ENCODE results near the gene MPV17.
"Not testable (repeated sequence)": the region's sequence is repeated elsewhere in the genome, so short reads cannot be mapped to it uniquely, and the experiment has no call there.

The MPV17 gene

DNA sequence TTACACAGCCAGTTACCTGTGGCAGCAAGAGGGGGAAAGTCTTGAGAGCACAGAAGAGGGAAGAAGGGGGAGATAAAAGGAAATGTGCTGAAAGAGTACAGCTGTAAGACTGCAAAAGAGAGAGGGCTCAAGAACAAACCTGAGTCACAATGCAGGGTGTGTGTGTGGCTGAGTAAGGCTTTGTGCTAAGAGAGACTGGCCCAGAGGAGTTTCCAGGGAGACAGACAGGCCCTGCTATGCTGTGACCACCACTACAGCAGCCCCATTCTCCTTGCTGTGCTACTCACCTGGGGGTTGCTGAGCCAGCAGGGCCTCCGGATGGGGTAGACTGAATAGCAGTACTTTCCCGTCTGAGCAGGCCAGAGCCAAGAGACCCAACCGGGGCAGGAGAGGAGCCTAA, 12.4 kb upstream of the MPV17 start:
- no peak for DNase-seq

DNA sequence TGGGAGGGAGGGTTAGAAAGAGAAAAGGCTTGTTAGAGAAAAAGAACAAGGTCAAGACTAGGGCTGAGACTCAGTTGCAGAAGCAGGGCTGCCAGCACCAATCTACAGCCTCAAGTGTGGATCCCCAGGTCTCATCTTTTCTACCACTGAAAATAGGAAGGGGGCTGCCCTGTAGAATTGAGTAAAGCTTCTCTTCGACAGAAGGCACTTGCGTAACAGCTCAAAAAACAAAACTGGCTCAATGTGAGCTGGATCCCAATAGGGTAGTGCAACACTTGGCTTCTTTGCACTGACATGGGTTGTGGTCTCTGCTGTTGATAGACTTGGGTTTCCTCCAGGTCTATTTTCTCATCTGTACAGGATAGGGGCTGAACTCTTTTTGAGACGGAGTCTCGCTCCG, 1.8 kb upstream of the MPV17 start:
- in situ Hi-C loops (cut with HindIII; ENCODE audit: low pct_ligation_motif_present, low pct_unique_long_range_greater_than_20kb, low sequenced_read_pairs): no loop called here
- no peak for DNase-seq

More for the DNA sequence above, 12.4 kb upstream of the MPV17 start:
- in situ Hi-C loops (cut with HindIII; ENCODE audit: low pct_ligation_motif_present, low pct_unique_long_range_greater_than_20kb, low sequenced_read_pairs): no loop called here

DNA sequence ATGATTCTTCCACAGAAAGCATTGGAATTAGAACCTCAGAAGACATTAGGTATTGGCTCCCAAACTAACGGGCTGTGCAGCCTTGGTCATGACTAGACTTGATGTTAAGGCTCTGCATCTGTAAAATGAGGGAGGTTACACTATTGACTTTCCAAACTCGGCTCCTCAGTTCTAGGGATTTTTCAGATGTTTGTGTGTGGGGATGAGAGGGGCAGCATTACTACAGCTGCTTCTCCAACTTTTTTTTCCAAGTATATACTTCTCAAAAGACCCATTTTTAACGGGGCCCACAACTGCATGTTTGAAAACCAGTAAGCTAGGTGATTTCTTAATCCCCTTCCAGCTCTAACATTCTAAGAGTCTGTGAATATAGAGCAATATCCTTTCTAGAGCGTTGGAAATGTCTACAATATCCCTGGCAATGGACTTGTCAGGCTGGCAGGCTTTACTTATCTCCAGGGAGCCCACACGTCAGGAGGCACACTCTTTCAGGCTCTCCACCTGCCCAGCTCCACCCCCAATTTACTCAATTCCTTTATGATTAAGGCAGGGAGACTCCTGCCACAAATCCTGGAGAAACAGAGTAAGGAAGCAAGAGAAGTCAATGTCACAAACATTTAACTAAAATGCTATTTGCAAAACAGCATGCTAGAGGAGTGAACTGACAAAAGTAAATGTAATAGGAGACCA, 844 bp upstream of the MPV17 start:
- in situ Hi-C loops (cut with HindIII; ENCODE audit: low pct_ligation_motif_present, low pct_unique_long_range_greater_than_20kb, low sequenced_read_pairs): no loop called here
- DNase-seq: no peak

DNA sequence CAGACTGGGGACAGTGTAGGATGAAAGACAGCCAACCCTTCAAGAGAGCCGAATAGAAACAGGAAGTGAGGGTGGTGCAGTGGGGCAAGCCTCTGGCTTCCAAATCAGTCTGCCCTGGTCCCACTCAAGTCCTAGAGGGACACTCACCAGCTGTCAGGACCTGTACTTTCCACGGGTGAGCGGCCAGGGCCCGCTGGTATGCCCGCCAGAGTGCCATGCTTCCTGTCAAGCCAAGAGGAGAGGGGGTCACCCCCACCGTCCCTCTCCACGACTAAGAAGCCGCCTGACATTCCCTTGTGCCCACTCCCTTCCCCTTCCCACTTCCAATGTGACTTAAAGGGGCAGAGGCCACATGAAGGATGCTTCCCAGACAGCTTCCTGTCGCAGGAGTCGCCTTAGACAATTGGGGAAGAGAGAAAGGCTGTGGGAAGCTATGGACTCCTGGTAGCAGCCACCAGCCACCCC, 564 bp downstream of the MPV17 start:
- DNase-seq: peak; percentile 39
- in situ Hi-C loops (cut with HindIII; ENCODE audit: low pct_ligation_motif_present, low pct_unique_long_range_greater_than_20kb, low sequenced_read_pairs): no loop called here

DNA sequence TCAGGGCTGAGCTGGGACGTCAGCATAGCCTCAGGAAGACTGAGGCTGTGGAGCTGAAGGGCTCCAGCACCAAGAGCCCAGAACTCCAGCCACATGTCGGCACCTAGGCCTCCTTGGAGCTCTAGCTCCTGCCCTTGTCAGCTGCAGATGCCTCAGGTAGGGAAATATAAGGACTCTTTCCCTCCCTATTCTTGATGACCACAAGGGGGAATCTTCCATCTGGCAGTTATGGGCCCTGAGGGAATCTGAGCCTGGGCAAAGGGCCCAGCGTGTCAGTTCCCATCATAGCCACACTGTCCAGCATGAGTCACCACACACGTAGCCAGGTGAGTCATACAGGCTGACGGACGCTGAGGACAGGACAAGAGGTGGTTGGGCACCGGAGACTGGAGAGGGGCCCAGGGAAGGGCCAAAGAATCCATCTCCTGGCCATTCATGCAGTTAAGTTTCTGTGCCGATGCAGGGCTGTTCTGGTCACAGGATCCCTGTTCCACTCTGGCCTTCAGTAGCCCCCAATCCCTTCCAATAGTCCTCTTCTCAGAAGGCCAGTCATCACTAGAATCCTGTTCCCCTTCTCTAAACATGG, 1.8 kb downstream of the MPV17 start:
- in situ Hi-C loops (cut with HindIII; ENCODE audit: low pct_ligation_motif_present, low pct_unique_long_range_greater_than_20kb, low sequenced_read_pairs): no loop called here

DNA sequence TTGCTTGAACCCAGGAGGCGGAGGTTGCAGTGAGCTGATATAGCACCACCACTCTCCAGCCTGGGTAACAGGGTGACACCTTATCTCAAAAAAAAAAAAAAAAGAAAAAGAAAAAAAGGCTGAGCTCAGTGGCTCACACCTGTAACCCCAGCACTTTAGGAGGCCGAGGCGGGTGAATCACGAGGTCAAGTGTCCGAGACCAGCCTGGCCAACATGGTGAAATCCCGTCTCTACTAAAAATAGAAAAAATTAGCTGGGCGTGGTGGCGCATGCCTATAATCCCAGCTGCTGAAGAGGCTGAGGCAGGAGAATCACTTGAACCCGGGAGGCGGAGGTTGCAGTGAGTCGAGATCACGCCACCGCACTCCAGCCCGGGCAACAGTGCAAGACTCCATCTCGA, 3.1 kb downstream of the MPV17 start:
- in situ Hi-C loops (cut with HindIII; ENCODE audit: low pct_ligation_motif_present, low pct_unique_long_range_greater_than_20kb, low sequenced_read_pairs); DNase-seq: not testable (repeated sequence)

More for the DNA sequence above, 1.8 kb downstream of the MPV17 start:
- peak; percentile 99 for DNase-seq

DNA sequence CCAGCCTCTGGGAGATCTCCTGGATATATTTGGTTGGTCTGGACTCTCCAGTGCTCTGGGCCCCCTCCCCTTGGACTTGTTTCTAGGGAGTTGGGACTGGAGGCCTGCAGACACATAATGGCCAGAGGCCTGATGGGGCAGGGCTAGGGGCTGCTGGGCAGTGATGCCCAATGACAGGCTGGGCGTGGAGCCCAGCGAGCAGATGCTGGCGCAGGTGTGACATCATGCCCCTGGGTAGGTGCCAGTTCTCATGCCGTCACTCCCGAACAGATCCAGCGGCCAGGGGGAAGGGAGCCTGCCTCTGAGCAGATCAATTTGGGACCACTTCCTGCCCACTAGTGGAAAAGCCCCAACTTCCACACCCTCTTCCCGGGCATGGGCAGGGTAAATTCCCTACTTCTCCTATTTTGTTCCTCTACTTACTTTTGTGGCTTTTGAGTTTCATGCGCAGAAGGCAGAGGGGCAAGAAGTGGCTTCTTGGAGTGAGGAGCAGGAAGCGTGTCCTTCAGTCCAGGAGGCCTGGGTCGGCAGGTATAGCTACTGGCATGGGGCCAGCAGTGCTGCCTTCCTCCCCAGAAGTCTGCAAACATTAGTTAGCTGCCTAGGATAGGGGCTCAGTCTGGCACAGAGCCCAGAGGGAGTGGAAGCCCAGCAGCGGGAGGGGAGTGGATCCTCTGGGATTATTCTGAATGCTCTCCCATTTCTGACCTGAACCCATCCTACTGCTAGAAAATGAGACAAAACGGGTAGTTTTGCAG, 6.1 kb downstream of the MPV17 start:
- in situ Hi-C loops (cut with HindIII; ENCODE audit: low pct_ligation_motif_present, low pct_unique_long_range_greater_than_20kb, low sequenced_read_pairs): no loop called here
- DNase-seq: no peak

DNA sequence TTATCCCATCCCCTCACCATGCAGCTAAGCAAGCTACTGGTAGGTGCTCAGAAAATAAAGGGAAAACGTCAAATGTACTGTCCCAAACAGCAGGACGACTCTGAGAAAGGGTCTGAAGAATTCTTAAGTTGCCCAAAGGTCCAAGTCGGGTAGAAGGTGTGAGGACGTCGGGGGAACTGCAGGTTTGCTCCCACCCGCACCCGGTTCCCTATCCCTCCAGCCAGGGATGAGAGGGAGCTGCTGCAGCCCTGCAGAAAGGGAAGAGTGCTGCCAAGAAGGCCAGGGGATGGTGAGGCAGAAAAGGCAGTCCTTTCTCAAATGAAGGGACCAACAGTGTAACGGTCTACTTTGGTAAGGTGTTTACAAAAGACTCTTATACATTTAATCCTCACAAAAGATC, 7.8 kb downstream of the MPV17 start:
- in situ Hi-C loops (cut with HindIII; ENCODE audit: low pct_ligation_motif_present, low pct_unique_long_range_greater_than_20kb, low sequenced_read_pairs): no loop called here
- DNase-seq: no peak

DNA sequence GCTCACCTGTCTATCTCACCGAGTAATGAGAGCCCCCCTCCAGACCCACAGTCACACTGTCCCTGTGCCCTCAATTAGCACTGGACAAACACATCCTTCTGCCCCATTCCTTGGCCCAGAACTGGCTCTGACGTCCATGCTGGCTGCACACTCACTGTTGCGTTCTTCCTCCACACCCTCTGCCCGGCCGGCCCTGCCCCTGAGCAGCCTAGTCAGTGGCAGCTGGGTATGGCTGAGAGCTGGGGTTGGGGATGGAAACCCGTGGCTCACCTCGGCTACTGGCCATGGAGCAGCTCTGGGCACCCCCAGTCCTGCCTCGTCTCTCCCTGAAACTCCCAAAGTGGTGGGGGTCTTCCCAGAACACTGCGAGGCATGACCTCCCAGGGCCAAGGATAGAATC, 8.2 kb downstream of the MPV17 start:
- in situ Hi-C loops (cut with HindIII; ENCODE audit: low pct_ligation_motif_present, low pct_unique_long_range_greater_than_20kb, low sequenced_read_pairs): no loop called here
- DNase-seq: no peak

DNA sequence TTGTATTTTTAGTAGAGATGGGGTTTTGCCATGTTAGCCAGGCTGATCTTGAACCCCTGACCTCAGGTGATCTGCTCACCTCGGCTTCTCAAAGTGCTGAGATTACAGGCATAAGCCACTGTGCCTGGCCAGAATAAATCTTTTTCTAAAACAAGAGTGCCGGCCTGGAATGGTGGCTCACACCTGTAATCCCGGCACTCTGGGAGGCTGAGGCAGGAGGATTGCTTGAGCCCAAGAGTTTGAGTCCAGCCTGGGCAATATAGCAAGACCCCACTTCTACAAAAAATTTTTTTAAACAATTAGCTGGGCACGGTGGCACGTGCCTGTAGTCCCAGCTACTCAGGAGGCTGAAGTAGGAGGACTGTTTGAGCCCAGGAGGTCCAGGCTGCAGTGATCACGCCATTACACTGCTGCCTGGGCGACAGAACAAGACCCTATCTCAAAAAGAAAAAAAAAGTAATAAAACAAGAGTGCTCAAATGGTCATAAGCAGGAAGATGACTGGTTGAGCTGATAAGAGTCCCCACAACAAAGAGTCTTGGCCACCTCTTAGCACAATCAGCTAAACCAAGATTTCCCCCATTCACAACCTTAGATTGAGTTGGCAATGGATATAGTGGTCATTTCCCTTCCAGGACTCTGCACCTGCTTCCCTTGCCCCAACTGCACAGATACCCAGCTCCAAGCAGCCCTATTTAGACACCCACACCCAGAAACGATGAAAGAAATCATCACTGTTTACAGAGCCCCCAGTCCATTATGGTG, 8.8 kb downstream of the MPV17 start:
- in situ Hi-C loops (cut with HindIII; ENCODE audit: low pct_ligation_motif_present, low pct_unique_long_range_greater_than_20kb, low sequenced_read_pairs): no loop called here
- no peak for DNase-seq

DNA sequence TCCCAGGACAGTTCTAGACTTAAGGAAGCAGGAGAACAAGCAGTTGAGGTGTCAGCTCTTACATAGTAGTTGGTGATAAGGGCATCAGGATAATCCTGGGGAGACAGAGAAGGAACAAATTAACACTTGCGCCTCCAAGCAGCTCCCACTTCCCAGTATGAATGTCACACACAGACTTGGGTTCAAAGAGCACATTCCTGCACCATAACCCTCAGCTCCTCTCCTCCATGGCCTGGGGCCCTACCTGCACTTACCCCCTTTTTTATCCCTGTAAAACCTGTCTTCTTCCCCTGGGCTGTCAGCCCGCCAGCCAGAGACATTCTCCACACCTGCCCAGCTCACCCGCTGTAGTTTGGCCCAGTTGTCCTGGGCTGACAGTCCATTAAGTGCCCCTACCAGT, 10.7 kb downstream of the MPV17 start:
- no peak for DNase-seq
- in situ Hi-C loops (cut with HindIII; ENCODE audit: low pct_ligation_motif_present, low pct_unique_long_range_greater_than_20kb, low sequenced_read_pairs): no loop called here

DNA sequence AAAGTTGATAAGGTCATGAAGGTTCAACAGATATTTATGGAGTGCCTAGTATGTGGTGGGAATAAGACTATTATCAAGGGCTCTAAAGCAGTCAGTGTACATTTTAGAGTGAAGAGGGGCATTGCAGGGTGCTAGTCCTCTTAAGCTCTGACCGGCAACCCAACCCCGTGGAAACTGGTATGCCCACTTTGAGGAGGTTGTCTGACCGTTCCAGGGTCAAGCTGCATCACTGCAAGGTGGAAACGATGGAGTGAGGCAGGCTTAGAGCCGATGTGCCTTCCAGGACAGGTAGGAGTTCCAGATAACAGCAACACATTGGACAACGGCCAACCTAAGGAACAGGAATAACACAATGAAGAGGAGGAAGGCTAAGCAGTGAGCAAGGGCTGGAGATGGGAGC, 13.2 kb downstream of the MPV17 start:
- in situ Hi-C loops (cut with HindIII; ENCODE audit: low pct_ligation_motif_present, low pct_unique_long_range_greater_than_20kb, low sequenced_read_pairs): no loop called here
- DNase-seq: no peak

DNA sequence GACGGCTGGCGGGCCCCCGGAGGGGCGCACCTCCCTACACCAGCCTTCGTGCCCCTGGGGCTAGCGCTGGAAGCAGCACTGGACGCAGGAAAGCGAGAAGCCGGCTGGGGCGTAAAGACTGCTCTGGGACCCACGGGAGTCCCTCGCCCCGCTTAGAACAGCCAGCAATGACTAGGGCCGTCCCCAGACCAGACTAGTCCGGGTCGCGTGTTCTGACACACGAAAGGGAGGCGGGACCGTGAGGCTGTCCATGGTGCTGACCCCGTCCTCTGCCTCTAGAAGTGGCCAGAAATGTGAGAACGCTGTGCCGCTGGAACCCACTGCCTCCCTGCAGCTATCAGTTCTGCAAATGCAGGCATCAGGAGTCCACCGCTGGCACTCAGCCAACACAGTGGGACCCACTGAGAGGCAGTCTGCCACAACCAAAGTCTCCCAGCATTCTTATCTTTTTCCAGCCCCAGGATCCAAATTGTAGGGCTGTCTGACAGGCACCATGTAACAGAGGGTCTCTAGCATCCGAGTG, 14.5 kb downstream of the MPV17 start, which contains the start of gene UCN:
Gene UCN, minus strand, starts transcription at position 87 of the 523 bp plus-strand sequence. CDS start 550 bp downstream, outside the sequence.
- peak; percentile 30 for DNase-seq
- in situ Hi-C loops (cut with HindIII; ENCODE audit: low pct_ligation_motif_present, low pct_unique_long_range_greater_than_20kb, low sequenced_read_pairs): no loop called here

DNA sequence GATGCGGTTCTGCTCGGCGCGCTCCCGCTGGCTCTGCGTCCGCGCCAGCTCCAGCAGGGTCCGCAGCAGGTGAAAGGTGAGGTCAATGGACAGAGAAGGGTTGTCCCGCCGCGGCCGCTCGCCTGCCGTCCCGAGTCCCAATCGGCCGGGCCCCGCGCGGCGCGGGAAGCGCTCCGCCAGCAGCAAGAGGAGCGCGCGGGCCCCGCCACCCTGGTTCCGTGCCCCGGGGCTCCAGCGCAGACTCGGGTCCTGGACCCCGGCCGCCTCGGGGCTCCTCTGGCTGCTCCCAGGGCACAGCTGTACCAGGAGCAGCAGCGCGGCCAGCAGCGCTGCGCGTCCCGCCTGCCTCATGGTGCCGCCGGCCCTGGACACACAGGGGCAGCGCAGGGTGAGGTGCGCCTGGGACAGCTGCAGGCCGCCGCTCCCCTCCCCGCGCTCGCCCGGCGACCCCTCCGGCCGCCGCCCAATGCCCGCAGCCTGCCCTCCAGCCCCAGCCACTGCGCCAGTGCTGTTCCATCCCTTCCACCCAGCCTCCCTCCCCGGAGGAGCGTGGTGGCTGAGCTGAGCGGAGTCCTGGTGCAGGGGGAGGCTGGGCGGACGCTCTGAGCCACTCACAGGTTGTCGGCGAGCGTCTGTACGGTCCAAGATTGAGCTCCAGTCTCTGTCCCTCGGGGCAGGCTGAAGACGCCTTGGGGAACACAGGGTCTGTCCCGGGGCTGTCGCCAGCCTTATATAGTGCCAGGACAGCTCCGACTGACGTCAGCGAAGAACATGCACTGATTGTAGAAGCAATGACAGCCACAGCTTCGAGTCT, 15.1 kb downstream of the MPV17 start:
- DNase-seq: no peak
- in situ Hi-C loops (cut with HindIII; ENCODE audit: low pct_ligation_motif_present, low pct_unique_long_range_greater_than_20kb, low sequenced_read_pairs): no loop called here

DNA sequence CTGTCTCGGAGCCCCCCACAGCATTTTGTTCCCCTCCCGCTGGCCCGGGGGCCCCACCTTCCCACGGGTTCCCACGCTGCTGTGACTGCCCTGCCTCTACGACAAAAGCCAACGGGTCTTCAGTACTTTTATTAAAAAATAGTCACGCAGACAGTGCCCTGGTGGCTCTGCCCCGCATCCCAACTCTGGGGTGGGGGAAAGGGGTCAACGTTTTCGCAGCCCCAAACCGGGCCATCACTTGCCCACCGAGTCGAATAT, 15.7 kb downstream of the MPV17 start:
- DNase-seq: no peak
- in situ Hi-C loops (cut with HindIII; ENCODE audit: low pct_ligation_motif_present, low pct_unique_long_range_greater_than_20kb, low sequenced_read_pairs): no loop called here

DNA sequence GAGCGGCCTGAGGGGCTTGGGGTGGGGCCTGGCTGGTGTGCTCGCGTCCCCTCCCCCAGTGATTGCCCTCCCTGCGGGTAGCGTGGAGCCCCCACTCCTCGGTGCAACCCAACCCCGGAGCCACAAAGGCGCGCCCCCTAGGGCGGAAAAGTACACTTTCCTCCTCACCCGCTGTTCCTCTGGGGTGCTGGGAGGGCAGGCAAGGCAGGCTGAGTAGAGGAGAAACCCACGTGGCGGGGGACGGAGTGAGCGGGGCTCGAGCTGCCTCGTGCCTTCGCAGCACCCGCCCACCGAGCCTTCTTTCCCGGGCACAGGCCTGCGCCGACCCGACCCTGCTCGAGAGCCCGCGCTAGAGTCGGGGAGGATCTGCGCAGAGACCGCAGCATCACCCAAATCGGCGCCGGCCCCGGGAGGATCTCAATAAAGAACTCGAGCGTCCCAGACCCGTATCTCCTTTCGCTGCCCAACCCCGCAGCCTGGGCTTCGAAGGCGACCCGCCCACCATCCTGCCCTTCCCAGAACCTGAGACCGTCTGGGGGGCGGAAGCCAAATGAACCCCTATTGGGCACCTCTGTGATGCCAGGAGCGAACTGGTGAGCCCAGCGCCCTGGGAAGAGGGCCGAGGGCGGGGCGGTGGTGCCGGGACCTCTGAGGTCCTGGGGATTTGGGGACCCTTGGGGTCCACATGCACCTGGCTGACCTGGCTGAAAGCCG, 16.2 kb downstream of the MPV17 start:
- in situ Hi-C loops (cut with HindIII; ENCODE audit: low pct_ligation_motif_present, low pct_unique_long_range_greater_than_20kb, low sequenced_read_pairs): no loop called here
- no peak for DNase-seq

DNA sequence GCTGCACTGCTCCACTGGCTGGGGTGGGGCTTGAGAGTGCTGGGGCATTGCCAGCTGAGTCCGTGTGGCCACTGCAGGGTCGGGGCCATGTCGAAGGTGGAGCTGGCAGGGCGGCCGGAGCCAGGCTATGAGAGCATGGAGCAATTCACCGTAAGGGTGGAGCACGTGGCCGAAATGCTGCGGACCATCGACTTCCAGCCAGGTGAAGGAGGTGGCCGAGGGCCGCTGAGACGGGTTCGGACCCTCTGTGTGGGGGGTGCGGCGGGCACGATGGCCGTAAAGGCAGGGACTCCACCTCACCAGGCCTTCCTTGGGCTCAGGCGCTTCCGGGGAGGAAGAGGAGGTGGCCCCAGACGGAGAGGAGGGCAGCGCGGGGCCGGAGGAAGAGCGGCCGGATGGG, 16.8 kb downstream of the MPV17 start:
- no peak for DNase-seq
- in situ Hi-C loops (cut with HindIII; ENCODE audit: low pct_ligation_motif_present, low pct_unique_long_range_greater_than_20kb, low sequenced_read_pairs): no loop called here

DNA sequence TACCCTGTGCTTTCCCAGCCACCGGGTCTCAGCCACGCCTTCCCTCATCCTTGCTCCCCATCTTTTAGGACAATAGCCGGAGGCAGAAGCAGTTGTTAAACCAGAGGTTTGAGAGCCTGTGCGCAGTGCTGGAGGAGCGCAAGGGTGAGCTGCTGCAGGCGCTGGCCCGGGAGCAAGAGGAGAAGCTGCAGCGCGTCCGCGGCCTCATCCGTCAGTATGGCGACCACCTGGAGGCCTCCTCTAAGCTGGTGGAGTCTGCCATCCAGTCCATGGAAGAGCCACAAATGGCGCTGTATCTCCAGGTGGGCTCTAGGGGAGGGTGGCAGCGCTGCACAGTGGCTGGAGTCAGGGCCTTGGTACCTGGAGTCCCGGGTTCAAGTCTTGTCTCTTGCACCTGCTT, 17.4 kb downstream of the MPV17 start:
- in situ Hi-C loops (cut with HindIII; ENCODE audit: low pct_ligation_motif_present, low pct_unique_long_range_greater_than_20kb, low sequenced_read_pairs): no loop called here
- no peak for DNase-seq
